Right hindlimb (tissue), 1 donor: ENCODE measurements around the gene VIPR1.
A peak's percentile ranks its signal among the peaks of the same experiment; 100 is the strongest.
"Not testable (repeated sequence)": the region's sequence is repeated elsewhere in the genome, so short reads cannot be mapped to it uniquely, and the experiment has no call there.

ENCODE experiments used
- DNase-seq: peaks from one replicate; pipeline ENCODE4 v3.0.0-alpha.2; 2018

Gene VIPR1

DNA sequence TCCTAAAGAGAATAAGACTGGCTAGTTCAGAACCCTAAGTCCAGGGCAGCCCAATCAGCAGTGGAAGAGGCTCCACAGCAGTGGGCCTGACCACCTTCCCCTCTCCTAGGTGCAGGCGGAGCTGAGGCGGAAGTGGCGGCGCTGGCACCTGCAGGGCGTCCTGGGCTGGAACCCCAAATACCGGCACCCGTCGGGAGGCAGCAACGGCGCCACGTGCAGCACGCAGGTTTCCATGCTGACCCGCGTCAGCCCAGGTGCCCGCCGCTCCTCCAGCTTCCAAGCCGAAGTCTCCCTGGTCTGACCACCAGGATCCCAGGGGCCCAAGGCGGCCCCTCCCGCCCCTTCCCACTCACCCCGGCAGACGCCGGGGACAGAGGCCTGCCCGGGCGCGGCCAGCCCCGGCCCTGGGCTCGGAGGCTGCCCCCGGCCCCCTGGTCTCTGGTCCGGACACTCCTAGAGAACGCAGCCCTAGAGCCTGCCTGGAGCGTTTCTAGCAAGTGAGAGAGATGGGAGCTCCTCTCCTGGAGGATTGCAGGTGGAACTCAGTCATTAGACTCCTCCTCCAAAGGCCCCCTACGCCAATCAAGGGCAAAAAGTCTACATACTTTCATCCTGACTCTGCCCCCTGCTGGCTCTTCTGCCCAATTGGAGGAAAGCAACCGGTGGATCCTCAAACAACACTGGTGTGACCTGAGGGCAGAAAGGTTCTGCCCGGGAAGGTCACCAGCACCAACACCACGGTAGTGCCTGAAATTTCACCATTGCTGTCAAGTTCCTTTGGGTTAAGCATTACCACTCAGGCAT lies 33.7 kb downstream of the VIPR1 start:
- DNase-seq: peak; percentile 12

DNA sequence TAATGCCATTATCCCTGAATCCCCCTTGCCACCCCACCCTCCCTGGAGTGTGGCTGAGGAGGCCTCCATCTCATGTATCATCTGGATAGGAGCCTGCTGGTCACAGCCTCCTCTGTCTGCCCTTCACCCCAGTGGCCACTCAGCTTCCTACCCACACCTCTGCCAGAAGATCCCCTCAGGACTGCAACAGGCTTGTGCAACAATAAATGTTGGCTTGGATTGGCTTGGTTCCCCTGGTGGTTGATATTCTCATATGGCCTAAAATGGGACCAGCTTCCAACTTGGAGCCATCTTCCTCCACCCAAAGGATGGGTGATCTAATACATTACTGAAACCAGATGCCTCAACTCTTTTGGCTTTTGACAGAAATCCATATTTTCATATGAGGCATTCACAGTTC lies 34.9 kb downstream of the VIPR1 start:
- no peak for DNase-seq

DNA sequence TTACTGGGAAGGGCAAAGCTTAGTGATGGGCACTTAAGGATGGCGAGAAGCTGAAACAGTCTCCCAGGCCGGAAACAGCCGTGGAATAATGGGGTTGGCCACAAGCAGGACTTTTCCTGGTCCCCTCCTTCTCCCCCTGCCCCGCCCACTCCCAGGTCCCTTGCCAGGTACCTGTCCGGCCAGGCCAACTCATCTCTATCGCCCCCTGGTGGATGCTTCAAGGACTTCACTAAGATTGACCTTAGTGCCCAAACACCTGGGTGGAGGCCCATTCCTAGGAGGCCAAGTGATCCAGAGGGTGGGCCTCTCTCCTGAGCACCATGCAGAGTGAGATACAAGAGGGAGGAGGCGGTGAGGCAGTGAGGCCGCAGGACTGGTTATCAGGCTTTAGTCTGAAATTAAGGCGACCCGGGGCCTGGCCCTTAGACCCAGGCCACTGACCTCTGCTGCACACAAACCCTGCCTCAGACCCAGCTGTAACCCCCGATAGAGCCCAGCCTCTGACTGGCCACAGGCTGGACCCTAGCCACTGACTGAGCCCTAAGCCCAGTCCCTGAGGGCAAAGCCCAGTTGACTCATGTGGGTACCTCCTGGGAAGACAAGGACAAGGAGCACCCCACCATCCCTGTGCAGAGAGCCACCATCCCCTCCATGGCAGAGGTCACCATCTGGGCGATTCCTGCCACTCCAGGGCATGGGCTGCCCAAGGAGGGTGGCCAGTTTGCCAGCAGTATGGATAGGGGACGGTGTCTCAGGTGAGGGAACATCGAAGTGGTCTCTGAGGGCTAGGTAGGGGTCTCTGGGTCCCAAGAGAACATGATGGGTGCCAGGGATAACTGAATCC lies 37.6 kb downstream of the VIPR1 start:
- DNase-seq: no peak

DNA sequence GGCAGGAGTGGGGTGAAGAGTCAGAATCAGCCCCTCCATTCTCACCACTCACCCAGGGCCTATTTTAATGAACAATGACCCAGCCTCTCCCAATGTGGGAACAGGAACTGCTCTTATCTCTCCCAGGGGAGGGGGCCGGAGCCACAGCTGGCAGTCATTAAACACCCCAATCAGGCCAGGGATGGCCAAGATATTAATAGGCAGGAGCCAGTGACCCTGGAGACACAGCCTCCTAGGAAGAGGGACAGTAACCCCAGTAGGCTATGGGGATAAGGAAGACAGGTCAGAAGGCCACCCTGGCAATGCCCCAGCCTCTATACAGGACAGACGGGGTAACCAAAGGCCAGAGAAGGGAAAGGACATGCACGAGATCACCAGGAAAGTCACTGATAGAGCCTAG lies 38.6 kb downstream of the VIPR1 start:
- no peak for DNase-seq

- DNase-seq: no peak
These were observed 42.2 kb downstream of the VIPR1 start for GRCh38 chr3:42544492-42545283.

DNA sequence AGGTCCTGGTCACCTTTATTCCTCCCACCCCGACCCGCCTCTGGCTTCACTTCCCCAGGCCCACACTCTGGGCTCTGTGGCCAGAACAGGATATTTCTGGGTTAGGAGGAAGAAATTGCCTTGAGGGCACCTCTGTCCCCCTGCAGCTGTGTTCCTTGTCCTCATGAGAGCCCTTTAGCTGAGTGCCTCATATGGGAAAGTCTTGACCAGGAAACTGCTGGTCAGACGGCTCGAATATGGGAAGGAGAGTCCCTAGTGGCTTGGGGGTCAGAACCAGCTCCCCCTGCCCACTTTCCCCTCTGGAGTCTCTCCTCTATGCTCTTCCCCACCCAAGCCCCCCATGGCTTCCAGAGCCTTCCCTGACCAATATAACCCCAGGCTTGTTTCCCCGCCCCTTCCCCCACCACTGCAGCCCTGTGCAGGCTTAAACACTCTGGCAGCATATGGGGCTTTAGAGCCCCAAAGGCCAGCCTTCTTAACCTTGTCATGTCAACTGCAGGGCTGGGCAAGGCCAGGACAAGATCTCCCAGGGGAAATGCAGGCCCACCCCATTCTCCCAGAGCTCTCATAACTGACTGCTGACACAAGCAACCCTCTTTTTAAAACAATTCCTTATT lies 42.9 kb downstream of the VIPR1 start:
- DNase-seq: no peak

GRCh38 chr3:42546691-42547213 lies 44.3 kb downstream of the VIPR1 start:
- no peak for DNase-seq

GRCh38 chr3:42547401-42547945 lies 45.0 kb downstream of the VIPR1 start:
- peak; percentile 65 for DNase-seq

DNA sequence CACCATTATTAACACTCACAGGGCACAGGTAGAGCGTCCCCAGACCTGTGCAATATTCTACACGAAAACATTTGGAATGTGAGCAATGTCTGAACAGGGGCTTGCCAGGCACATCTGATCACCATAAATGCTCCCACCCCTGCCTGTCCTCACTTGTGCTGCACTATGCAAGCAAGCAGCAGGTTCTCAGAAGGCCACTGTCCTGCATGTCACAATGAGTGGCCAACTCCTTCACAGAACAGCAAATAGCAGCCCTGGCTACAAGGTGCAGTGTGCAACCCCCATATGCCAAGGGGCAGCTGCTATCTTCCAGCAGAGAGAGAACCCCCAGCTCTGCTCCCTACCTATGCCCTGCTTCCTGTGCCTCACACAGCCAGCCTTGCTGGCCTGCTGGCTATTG lies 46.7 kb downstream of the VIPR1 start:
- DNase-seq: no peak

GRCh38 chr3:42550250-42550649 lies 47.8 kb downstream of the VIPR1 start:
- no peak for DNase-seq

- DNase-seq: no peak
These were observed 50.4 kb downstream of the VIPR1 start for GRCh38 chr3:42552830-42553229.

DNA sequence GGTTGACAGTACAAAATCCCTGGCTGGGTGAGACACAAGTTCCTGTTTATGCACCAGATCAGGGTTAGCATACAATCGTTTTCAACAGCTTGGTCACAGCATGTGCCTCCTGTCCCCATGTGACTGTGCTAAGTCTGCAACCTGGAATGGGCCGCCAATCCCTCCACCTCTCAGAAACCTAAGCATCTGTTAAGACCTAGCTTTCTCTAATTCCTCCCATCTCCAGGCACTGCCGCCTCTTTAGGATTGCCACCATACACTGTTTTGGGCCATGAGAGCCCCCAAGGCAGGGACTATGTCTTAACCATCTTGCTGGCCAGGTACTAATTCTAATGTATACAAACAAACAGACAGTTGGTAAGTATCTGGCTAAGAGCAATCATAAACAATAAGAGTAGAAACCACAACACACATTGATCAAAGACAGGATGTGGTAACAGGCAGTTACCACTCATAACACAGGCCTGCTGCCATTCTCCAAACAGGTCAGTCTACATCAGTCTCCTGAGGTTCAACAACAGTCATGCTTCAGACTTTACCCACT lies 53.7 kb downstream of the VIPR1 start:
- DNase-seq: no peak

DNA sequence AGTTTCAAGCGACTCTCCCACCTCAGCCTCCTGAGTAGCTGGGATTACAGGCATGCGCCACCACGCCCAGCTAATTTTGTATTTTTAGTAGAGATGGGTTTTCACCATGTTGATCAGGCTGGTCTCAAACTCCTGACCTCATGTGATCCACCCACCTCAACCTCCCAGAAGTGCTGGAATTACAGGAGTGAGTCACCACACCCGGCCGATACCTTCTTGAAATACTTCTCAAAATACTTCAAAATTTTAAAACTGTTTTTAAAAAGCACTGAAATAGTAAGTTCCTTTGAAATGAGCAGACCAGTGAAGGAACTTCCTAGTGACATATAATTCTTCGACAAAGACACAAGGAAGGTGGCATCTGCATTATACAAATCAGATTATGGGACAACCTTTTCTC lies 54.4 kb downstream of the VIPR1 start:
- not testable (repeated sequence) for DNase-seq

DNA sequence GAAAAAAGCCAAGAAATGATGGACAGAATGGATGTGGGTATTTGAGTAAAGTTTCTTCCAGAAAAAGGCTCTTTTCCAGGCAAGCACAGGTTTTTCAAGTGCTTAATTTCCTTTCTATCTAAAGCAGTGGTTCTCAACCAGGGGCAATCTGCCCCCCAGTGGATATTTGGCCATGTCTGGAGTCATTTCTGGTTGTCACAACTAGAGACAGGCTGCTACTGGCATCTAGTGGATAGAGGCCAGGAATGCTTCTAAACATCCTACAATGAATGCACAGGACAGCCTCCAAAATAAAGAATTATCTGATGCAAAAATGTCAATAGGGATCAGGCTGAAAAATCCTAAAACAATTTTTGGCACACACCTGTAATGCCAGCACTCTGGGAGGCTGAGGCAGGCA lies 55.4 kb downstream of the VIPR1 start:
- no peak for DNase-seq

DNA sequence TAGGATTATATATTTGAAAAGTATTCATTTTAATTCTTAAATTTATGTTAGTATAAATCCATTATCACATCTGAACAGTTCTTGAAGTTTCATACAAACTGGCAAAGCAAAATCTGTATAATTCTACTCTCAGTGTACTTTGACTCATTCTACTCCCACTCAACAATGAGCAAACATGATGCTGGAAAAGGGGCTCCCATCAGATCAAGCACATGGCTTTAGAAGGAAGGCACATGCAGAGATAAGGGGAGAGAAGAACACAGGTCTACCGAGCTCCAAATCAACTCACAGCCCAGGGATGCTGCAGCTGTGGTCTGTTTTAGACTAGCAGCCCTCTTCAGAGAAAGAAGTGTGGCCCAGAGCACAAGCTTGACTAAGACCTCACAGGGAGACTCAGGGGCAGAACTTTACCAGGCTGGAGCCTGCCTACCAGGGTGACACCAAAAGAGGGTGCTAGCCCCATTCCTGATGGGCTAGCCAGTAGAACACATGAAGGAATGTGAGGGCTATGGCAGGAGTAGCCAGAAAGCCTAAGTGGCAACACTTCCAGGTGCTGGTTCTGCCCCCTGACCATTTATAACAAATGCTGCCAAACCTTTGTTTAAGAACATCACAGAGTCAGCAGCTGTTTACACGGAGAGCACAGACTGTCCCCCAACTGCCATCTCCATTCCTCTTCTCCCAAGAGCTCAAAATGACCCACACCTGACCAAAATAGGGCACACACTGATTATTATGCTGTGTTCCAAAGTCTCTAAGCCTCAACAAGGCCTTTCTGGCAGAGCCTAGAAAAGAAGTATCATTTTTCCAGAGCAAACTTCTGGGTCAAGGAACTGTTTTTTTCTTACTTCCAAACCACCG lies 59.8 kb downstream of the VIPR1 start:
- no peak for DNase-seq

GRCh38 chr3:42569593-42570142 lies 67.2 kb downstream of the VIPR1 start:
- DNase-seq: no peak

- DNase-seq: no peak
These were observed 69.8 kb downstream of the VIPR1 start for GRCh38 chr3:42572278-42572677.

- no peak for DNase-seq
These were observed 72.8 kb downstream of the VIPR1 start for GRCh38 chr3:42575137-42575741.

DNA sequence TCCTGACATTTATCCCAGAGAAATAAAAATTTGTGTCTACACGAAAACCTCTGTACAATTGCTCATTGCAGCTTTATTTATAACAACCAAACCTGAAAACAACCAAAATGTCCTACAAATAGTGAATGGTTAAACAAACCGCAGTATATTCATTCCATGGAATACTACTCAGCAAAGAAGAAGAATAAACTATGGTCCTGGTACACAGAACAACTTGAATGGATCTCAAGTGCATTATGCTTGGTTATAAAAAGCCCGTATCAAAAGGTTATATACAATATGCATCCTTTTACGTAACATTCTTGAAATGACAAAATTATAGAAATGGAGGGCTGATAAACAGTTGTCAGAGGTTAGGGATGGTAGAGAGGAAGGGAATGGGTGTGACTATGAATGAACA lies 75.6 kb downstream of the VIPR1 start:
- no peak for DNase-seq

DNA sequence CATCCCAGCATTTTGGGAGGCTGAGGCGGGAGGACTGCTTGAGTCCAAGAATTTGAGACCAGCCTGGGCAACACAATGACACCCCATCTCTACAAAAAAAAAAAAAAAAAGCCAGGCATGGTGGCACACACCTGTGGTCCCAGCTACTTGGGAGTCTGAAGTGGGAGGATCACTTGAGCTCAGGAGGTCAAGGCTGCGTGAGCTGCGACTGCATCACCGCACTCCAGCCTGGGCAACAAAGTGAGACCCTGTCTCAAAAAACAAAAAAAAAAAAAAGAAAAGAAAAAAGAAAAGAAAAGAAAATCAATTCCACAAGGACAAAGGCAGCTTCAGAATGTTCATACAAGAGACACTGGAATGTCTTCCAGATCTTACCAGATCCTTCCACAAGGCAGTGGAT lies 76.9 kb downstream of the VIPR1 start:
- not testable (repeated sequence) for DNase-seq
